BLaER1 (cell line): ENCODE data around the gene TERB1.

Experiments used
- H3K27ac ChIP-seq: shearing (Covaris generic); formaldehyde crosslinking; 2 replicates; pipeline ENCODE4 v1.8.1; 2022
- H3K27me3 ChIP-seq: shearing (Covaris generic); formaldehyde crosslinking; 2 replicates; pipeline ENCODE4 v1.8.1; 2022
- H3K36me3 ChIP-seq: shearing (Covaris generic); formaldehyde crosslinking; 2 replicates; pipeline ENCODE4 v1.8.1; 2022
- H3K4me1 ChIP-seq: shearing (Covaris generic); formaldehyde crosslinking; 2 replicates; pipeline ENCODE4 v1.8.1; 2022
- H3K4me2 ChIP-seq: shearing (Covaris generic); formaldehyde crosslinking; 2 replicates; pipeline ENCODE4 v1.8.1; 2022
- H3K4me3 ChIP-seq: shearing (Covaris generic); formaldehyde crosslinking; 2 replicates; pipeline ENCODE4 v1.8.1; 2022
- H3K9ac ChIP-seq: shearing (Covaris generic); formaldehyde crosslinking; 2 replicates; pipeline ENCODE4 v1.8.1; 2022
- H3K9me3 ChIP-seq: shearing (Covaris generic); formaldehyde crosslinking; 2 replicates; pipeline ENCODE4 v1.8.1; 2022
- H4K20me1 ChIP-seq: shearing (Covaris generic); formaldehyde crosslinking; 2 replicates; pipeline ENCODE4 v1.8.1; 2022
- Cebpa-rat ChIP-seq: shearing (Covaris generic); IDR thresholded peaks from 2 replicates; pipeline ENCODE4 v1.8.1; 2022

Gene TERB1

DNA sequence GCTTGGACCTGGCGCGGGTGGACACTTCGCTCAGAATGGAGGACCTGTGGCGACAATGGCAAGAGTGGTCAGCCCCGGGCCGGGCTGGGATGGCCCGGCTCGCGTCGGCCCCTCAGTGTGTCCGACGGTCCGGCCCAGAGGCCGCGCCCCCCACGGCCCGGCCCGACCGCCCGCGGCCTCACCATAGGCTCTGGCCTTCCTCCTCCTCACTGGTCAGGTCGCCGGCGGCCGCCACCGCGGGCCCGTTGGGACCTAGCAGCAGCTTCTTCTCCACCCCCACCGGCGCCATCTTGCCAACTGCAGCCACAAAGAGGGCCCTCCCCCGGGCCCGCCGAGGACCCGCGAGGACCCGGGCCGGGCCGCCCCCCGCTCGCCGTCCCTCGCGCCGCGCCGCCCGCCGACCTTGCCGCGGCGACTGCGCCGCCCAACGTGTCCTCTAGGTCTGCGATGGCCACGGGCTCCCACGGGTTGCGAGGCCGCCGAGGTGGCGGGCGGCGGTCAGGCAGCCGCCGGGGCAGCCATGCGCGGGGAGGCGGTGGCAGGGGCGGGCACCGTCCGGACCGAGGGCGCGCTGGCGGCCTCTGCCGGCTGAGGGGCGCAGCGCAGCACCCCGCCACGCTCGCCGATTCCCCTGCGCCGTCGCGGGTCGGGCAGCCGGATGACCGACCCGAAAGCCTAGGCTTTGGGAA lies 49.9 kb downstream of the TERB1 start, which contains the start of gene DYNC1LI2:
Gene DYNC1LI2, minus strand, starts transcription at position 307 of the 689 bp plus-strand sequence. Its CDS starts 18 bp downstream, at position 289.
- Histone ChIP-seq H3K27ac (peak within 1 kb of the TSS; percentile 97), H3K36me3 (peaks cover 33% of the 10 kb centered on the region), H3K4me1 (peaks cover 46% of the 10 kb centered on the region), H3K27me3 (peaks cover 10% of the 10 kb centered on the region), H4K20me1 (peaks cover 47% of the 10 kb centered on the region), H3K9ac (peak within 1 kb of the TSS; percentile 98), H3K4me2 (peak within 1 kb of the TSS; percentile 97), H3K9me3 (no peaks in the 10 kb centered on the region), H3K4me3 (peak within 1 kb of the TSS; percentile 100)
- TF ChIP-seq Cebpa-rat, result no peak

DNA sequence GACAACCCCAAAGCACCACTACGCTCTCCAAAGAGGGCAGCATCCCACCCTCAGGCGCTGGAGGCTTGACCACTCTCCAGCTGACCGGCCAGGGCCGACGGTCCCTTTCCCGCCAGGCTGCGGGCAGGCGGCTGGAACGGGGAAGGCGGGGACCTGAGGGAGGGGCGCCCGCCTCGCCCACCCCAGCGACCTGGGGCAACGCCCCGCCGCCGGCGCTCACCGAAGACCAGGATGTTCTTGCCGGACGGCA lies 50.4 kb downstream of the TERB1 start:
- no peaks in the 10 kb centered on the region for H3K9me3 ChIP-seq
- peak overlapping the region; percentile 100 for H3K4me3 ChIP-seq

DNA sequence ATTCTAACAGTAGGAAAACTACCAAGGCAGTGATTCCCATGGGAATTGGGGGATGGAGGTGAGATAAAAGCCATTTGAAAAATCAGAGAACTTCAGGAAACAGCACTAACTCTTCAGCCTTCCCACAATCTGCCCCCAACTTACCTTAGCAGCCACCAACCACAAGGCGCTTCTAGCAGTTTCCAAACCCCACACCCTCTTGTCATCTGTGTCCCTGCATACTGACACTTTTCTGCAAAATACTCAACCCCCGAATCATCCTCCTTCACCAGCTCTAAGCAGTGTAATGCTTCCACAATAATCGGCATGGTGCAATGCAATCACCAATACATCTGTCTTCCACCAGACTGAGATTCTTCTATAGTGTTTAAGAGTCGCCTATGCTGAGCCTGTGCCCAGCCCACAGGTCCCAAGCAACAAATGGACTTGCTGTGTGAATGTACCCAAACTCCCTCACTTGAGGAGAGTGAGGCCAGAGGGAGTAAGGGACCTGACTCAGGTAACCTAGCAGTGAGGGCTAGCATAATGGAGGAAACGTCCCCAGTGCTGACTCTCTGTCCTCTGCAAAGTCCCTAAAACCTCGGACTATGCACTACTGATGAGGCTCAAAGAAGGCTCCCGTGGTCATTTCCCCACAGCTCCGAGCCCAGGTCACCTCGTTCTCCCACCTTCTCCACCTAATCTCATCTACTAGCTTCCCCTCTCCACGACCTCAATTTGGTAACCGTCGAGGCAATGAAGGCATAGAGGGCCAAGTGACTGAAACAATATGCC lies 50.9 kb downstream of the TERB1 start:
- TF ChIP-seq Cebpa-rat, result no peak
- Histone ChIP-seq H3K9ac (peak overlapping the region; percentile 98), H4K20me1 (peaks cover 57% of the 10 kb centered on the region), H3K4me2 (peak overlapping the region; percentile 97), H3K27me3 (peaks cover 10% of the 10 kb centered on the region), H3K9me3 (no peaks in the 10 kb centered on the region), H3K4me1 (peaks cover 51% of the 10 kb centered on the region), H3K4me3 (peak overlapping the region; percentile 100), H3K27ac (peak overlapping the region; percentile 97), H3K36me3 (peaks cover 43% of the 10 kb centered on the region)

More for the DNA sequence above, 50.4 kb downstream of the TERB1 start:
- H3K4me2 ChIP-seq, result peak overlapping the region; percentile 97
- peaks cover 10% of the 10 kb centered on the region for H3K27me3 ChIP-seq
- H4K20me1 ChIP-seq, result peaks cover 51% of the 10 kb centered on the region
- H3K4me1 ChIP-seq, result peaks cover 51% of the 10 kb centered on the region
- H3K9ac ChIP-seq, result peak overlapping the region; percentile 98
- peak overlapping the region; percentile 97 for H3K27ac ChIP-seq
- H3K36me3 ChIP-seq, result peaks cover 38% of the 10 kb centered on the region
- TF ChIP-seq Cebpa-rat, result no peak

DNA sequence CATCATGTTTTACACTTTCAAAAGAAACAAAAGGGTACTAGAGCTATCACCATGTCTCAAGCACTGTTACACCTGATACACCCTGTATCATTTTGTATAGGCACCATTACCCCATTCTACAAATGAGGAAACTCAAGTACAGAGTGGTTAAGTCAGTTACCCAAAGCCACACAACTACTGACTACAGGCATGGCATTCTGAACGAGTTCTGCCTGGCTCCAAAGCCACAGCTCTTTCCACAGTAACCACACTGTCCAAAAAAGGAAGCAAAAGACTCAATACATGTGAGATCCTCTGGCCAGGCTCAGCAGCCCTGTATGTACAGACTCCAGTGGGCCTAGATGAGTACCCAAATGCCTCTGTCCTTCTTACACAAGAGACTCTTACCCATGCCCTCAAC lies 54.7 kb downstream of the TERB1 start:
- no peaks in the 10 kb centered on the region for H3K9me3 ChIP-seq
- no peak overlapping the region for H3K4me3 ChIP-seq
- H4K20me1 ChIP-seq, result peaks cover 94% of the 10 kb centered on the region
- no peak overlapping the region for H3K9ac ChIP-seq
- no peak for TF ChIP-seq Cebpa-rat
- H3K4me1 ChIP-seq, result peaks cover 58% of the 10 kb centered on the region
- peaks cover 81% of the 10 kb centered on the region for H3K36me3 ChIP-seq
- H3K4me2 ChIP-seq, result peak overlapping the region; percentile 49
- H3K27me3 ChIP-seq, result no peaks in the 10 kb centered on the region
- no peak overlapping the region for H3K27ac ChIP-seq

DNA sequence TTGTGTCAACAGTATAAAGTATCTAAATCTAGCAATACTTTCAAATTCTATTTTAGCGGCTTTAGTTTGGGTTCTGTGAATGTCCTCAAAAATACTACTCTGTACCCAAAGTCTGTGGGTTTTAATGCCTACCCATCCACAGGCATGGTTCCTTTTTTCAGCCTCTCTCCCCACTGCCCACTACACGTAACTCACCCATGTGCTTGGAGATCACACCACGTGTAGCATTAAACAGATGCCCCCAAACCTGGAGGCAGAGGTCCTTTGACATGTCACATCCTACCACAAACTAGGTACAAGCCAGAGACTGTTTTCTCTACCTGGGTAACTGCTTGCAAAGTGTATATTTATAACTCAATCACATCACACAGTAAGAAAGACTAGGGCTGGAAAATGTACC lies 55.3 kb downstream of the TERB1 start:
- Histone ChIP-seq H4K20me1 (peaks cover 99% of the 10 kb centered on the region), H3K4me2 (peak overlapping the region; percentile 49), H3K9ac (no peak overlapping the region), H3K36me3 (peaks cover 87% of the 10 kb centered on the region), H3K27ac (no peak overlapping the region), H3K27me3 (no peaks in the 10 kb centered on the region), H3K4me1 (peaks cover 61% of the 10 kb centered on the region), H3K4me3 (no peak overlapping the region), H3K9me3 (no peaks in the 10 kb centered on the region)
- TF ChIP-seq Cebpa-rat, result no peak

DNA sequence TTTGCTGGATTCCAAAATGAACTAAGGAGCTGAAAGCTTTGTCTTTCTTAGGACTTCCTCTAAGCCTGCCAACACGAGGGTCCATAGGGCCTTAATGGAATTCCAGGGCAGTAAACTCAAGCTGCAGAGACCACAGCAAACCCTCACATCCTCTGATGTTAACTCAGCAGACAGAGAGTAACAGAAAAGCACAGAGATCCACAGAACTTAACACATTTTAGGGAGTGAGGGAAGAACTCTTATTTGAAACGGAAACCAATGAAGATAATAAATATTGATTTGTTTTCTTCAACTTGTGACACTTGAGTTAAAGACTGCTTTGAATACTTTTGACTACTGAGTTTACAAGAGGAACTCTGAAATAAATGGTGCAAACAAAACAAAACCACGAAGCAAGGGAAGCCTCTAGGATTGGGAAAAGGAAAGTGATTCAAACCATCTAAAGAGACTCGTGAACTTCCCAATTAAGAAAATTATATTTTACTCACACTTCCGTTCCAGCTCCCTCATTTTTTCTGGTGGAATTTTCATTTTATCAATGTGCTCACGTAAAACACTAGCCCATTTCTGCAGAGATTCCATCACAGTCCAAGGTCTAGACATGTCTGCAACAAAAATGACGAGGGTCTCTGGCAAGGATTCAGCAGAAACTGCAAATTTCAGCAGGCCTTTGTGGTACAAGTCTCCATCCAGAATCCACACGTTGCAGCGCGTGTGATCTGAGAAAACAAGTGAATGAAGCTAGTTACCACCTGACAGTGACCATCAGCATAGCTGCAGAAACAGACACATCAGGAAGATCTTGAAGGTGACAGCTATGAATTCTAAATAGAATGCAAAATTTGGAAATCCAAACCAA lies 59.2 kb downstream of the TERB1 start:
- H3K9me3 ChIP-seq, result no peaks in the 10 kb centered on the region
- peaks cover 100% of the 10 kb centered on the region for H4K20me1 ChIP-seq
- no peak overlapping the region for H3K27ac ChIP-seq
- H3K27me3 ChIP-seq, result no peaks in the 10 kb centered on the region
- no peak overlapping the region for H3K4me3 ChIP-seq
- no peak for TF ChIP-seq Cebpa-rat
- peaks cover 28% of the 10 kb centered on the region for H3K4me1 ChIP-seq
- peaks cover 100% of the 10 kb centered on the region for H3K36me3 ChIP-seq
- H3K4me2 ChIP-seq, result no peak overlapping the region; the same call in 1 of the 2 replicates
- H3K9ac ChIP-seq, result peak overlapping the region; percentile 16

DNA sequence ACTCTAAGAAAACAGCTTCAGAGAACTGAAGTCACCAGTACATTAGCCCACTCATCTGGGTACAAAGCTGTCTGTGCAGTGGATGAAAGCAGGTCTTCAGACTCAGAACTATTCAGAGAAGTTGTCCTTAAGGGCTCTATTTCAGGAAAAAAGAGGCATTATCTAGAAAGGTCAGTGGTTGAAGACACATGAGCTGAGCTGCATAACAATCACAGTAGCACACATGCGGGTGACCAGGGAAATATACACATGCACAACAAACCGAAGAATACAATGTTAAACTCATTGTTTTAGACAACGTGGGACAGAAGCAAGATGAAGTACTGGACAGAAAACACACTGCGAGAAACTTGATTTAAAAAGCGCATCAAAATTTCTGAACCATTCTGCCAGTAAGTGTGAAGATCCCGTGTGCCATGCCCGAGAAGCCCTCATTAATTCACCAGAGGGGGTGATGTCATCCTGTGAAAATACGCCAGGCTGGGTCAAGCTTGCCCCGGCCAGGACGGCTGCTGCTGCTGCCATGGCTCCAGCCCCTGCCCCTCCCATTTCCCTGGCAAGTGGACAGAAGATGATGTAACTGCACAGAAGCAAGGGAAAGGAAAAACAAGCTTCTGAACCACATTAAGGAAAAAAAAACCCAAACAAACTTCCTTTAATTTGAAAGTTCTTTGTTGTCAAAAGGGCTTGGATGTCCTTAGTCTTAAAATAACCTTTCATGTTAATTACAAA lies 60.0 kb downstream of the TERB1 start:
- Histone ChIP-seq H3K9me3 (no peaks in the 10 kb centered on the region), H3K36me3 (peaks cover 100% of the 10 kb centered on the region), H3K27me3 (no peaks in the 10 kb centered on the region), H4K20me1 (peaks cover 100% of the 10 kb centered on the region), H3K9ac (peak overlapping the region; percentile 16), H3K27ac (no peak overlapping the region), H3K4me3 (no peak overlapping the region), H3K4me1 (peaks cover 20% of the 10 kb centered on the region), H3K4me2 (no peak overlapping the region; the same call in 1 of the 2 replicates)
- no peak for TF ChIP-seq Cebpa-rat

DNA sequence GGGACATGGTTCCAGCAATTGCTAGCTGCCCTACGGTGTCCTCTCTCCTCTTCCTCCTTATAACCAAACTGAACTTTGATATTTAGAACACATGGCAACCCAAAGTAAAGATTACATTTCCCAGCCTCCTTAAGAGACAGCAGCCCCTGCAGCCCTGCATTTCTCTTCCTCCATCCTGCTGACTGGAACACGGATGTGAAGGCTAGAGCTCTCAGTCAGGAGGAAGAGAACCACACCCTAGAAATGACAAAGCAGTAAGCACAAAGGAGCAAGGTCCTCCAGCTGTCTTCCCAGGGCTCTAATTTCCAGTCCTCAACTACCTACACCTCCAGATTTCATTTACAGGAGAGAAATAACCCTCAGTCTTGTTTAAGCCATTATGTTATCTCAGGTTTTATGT lies 60.9 kb downstream of the TERB1 start:
- Histone ChIP-seq H3K36me3 (peaks cover 100% of the 10 kb centered on the region), H3K27ac (no peak overlapping the region), H4K20me1 (peaks cover 92% of the 10 kb centered on the region), H3K4me2 (no peak overlapping the region), H3K9ac (no peak overlapping the region), H3K4me1 (peaks cover 16% of the 10 kb centered on the region), H3K27me3 (no peaks in the 10 kb centered on the region), H3K9me3 (no peaks in the 10 kb centered on the region), H3K4me3 (no peak overlapping the region)
- TF ChIP-seq Cebpa-rat, result no peak

DNA sequence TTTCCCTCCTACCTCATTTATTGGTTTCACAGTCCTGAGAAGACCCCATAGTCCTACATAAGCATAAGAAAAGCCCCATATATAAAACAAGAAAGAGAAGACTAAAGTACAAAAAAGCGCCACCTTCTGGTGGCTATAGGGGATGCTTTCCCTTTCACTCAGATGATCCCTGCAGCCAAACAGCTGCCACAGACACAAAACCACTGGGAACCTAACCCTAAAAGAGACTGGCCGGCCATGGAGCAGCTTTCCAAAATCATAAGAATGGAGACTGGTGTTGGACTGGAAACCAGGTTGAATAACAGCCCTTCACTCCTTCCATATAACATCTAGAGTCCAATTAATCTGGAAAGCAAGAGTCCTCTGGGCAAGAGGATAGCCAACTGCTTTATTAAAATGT lies 61.4 kb downstream of the TERB1 start:
- Histone ChIP-seq H3K27me3 (no peaks in the 10 kb centered on the region), H3K9ac (no peak overlapping the region), H4K20me1 (peaks cover 86% of the 10 kb centered on the region), H3K27ac (no peak overlapping the region), H3K9me3 (no peaks in the 10 kb centered on the region), H3K4me2 (no peak overlapping the region), H3K36me3 (peaks cover 100% of the 10 kb centered on the region), H3K4me1 (peaks cover 16% of the 10 kb centered on the region), H3K4me3 (no peak overlapping the region)
- no peak for TF ChIP-seq Cebpa-rat
